Astrocyte of the spinal cord (primary cell): ENCODE results near the gene MAPKAP1.

ENCODE experiments used
- DNase-seq: peaks from one replicate; pipeline ENCODE4 v3.0.0; 2011; ENCODE audit warnings: low read depth, low spot score
- H3K4me3 ChIP-seq: 2 replicates; pipeline ENCODE4 v1.5.1; 2011; ENCODE audit warnings: low read depth, mild to moderate bottlenecking, low read length, moderate library complexity
- in situ Hi-C: cut with HindIII; loops from 2 replicates; pipeline ENCODE4 v1.10.0; 2017; ENCODE audit warnings: low sequenced_read_pairs
- TF ChIP-seq, protein P1 (sequence below): IDR thresholded peaks from 2 replicates; pipeline ENCODE4 v1.5.1; 2012; ENCODE audit warnings: low read depth, mild to moderate bottlenecking, low read length, inconsistent platforms

Gene MAPKAP1

DNA sequence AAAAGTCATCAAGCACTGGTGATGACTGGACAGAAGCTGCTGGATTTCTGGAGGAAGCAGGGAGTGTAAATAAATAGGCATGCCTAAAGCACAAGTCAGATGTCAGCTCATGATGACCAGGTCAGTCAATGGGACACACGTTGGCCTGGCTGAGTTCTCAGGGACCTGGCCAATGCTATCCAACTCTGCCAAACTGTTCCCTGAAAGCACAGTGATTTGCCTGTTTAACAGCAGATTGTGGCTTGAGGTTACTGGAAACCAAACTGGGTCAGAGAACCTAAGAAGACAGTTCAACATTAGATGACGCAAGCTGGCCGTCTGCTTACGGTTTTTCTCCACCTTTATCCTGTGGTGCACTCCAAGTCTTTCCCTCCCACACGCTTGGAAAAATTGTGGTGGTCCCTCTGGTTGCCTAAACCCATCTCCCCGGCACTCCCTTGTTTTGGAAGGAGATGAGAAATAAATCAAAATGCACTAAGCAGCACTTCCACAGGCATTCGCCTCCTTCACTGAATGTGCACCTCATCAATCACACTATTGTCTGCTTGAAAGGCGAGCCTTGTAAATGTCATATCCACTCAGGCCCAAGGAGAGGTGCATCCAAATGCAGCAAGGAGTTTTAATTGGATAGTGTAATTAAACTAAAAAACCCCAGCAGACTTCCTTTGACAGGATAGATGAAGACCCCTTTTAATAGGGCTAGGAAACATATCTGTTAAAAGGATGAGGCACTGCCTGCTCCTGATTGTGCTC lies 245.9 kb downstream of the MAPKAP1 start:
- in situ Hi-C loops = no loop called here
- TF ChIP-seq, protein P1, sequence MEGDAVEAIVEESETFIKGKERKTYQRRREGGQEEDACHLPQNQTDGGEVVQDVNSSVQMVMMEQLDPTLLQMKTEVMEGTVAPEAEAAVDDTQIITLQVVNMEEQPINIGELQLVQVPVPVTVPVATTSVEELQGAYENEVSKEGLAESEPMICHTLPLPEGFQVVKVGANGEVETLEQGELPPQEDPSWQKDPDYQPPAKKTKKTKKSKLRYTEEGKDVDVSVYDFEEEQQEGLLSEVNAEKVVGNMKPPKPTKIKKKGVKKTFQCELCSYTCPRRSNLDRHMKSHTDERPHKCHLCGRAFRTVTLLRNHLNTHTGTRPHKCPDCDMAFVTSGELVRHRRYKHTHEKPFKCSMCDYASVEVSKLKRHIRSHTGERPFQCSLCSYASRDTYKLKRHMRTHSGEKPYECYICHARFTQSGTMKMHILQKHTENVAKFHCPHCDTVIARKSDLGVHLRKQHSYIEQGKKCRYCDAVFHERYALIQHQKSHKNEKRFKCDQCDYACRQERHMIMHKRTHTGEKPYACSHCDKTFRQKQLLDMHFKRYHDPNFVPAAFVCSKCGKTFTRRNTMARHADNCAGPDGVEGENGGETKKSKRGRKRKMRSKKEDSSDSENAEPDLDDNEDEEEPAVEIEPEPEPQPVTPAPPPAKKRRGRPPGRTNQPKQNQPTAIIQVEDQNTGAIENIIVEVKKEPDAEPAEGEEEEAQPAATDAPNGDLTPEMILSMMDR = no peak
- no peak overlapping the region for H3K4me3 ChIP-seq
- peak; percentile 86 for DNase-seq

DNA sequence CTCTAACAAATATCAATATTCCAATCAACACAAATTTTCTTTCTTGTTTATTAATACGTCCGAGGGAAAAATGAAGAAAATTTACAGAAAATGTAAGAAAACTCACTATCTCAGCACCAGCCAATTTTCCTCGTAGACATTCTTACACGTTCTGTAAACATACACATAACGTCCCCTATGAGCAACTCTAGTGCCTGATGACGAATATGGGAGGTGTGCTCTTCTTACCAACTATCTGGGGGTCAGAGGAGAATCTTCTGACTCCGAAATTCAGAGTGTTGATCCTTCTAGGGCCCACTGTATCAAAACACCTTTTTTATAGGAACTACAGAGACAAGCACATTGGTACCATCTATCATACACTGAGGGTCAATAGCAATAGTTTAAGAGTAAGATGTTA lies 246.7 kb downstream of the MAPKAP1 start:
- TF ChIP-seq, protein P1 = no peak
- no peak for DNase-seq
- in situ Hi-C loops = no loop called here
- H3K4me3 ChIP-seq = no peak overlapping the region

GRCh38 chr9:125457357-125457756 lies 249.7 kb downstream of the MAPKAP1 start:
- H3K4me3 ChIP-seq = no peak overlapping the region
- DNase-seq = no peak
- in situ Hi-C loops = no loop called here
- TF ChIP-seq, protein P1 = no peak

- H3K4me3 ChIP-seq = no peak overlapping the region
- no peak for DNase-seq
- TF ChIP-seq, protein P1 = no peak
- in situ Hi-C loops = no loop called here
These were observed 251.1 kb downstream of the MAPKAP1 start for GRCh38 chr9:125455876-125456275.

DNA sequence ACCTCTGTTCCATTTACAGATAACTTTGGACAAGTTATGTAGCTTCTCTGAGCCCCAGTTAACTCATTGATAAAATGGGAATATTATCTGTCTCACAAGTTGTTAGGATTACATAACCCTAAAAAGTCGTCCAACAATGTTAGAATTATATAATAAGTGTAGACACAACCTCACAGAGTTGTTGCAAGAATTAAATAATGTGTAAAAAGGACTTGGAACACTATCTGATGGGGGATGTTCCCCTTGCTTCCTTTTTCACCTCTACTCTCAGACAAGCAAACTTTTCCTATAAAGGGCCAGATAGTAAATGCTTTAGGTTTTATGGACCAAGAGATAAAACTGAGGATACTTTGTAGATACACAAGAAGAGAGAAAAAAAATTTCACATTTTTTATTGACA lies 251.9 kb downstream of the MAPKAP1 start:
- in situ Hi-C loops = no loop called here
- no peak overlapping the region for H3K4me3 ChIP-seq
- no peak for DNase-seq
- TF ChIP-seq, protein P1 = no peak

DNA sequence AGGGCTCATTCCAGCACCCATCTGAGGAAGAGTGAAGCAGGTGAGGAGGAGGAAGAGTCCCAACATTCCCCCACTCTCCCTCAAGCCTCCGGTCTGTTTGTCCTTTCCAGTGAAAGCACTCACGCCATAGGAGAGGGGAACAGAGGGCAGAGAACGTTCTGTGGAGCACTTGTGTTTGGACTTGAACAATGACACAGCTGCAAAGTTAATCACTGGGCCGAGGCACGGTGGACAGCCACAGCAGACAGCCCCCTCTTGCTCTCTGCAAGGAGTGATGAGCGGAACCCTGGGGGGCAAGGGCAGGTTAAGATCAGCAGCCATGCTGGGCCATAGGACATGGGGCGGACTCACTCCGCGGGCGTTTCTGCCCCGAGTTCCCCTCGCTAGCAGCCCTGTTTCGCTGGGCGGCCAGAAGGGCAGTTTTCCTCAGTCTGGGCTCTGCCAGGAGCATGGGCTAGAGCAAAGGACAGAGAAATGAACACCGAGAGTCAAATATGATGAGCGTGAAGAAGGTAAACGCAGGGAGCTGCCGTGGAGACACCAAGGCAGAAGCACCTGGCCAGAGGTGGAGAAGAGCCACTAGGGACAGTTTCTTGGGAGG lies 259.7 kb downstream of the MAPKAP1 start:
- DNase-seq = no peak
- TF ChIP-seq, protein P1 = no peak
- in situ Hi-C loops = no loop called here
- no peak overlapping the region for H3K4me3 ChIP-seq
